Stimulated activated naive CD8-positive, alpha-beta T cell treated with anti-CD3 and anti-CD28 coated beads, Interleukin-15, Interleukin-2, amounts not matched to agents 100 ng/mL and 50 ng/mL, for 24 hours (primary cell): ENCODE data around the gene RICTOR.

Source experiments
- H3K27ac Mint-ChIP-seq: one replicate; pipeline ENCODE4 v1.8.0; 2021; ENCODE audit warnings: mild to moderate bottlenecking, mixed read lengths
- H3K27me3 Mint-ChIP-seq: one replicate; pipeline ENCODE4 v1.8.0; 2021; ENCODE audit warnings: mixed read lengths
- H3K36me3 Mint-ChIP-seq: one replicate; pipeline ENCODE4 v1.8.0; 2021; ENCODE audit warnings: low read depth, mixed read lengths
- H3K4me1 Mint-ChIP-seq: one replicate; pipeline ENCODE4 v1.8.0; 2021; ENCODE audit warnings: low read depth, mixed read lengths
- H3K4me3 Mint-ChIP-seq: one replicate; pipeline ENCODE4 v1.8.0; 2021; ENCODE audit warnings: mild to moderate bottlenecking, mixed read lengths
- H3K9me3 Mint-ChIP-seq: one replicate; pipeline ENCODE4 v1.8.0; 2021; ENCODE audit warnings: mixed read lengths

The RICTOR gene

GRCh38 chr5:38932854-38933408 is 141.3 kb downstream of the RICTOR start:
- no peaks in the 10 kb centered on the region for H3K4me1 Mint-ChIP-seq
- H3K27ac Mint-ChIP-seq = no peak overlapping the region
- H3K36me3 Mint-ChIP-seq = peaks cover 19% of the 10 kb centered on the region
- H3K4me3 Mint-ChIP-seq = no peak overlapping the region
- peaks cover 4% of the 10 kb centered on the region for H3K27me3 Mint-ChIP-seq
- no peaks in the 10 kb centered on the region for H3K9me3 Mint-ChIP-seq

GRCh38 chr5:38931731-38932130 is 142.5 kb downstream of the RICTOR start:
- Mint-ChIP-seq H3K4me1 (no peaks in the 10 kb centered on the region), H3K4me3 (no peak overlapping the region), H3K27ac (no peak overlapping the region), H3K36me3 (peaks cover 10% of the 10 kb centered on the region), H3K27me3 (peaks cover 8% of the 10 kb centered on the region), H3K9me3 (no peaks in the 10 kb centered on the region)

GRCh38 chr5:38929838-38930237 is 144.4 kb downstream of the RICTOR start:
- no peaks in the 10 kb centered on the region for H3K9me3 Mint-ChIP-seq
- peaks cover 21% of the 10 kb centered on the region for H3K27me3 Mint-ChIP-seq
- no peak overlapping the region for H3K4me3 Mint-ChIP-seq
- H3K4me1 Mint-ChIP-seq = no peaks in the 10 kb centered on the region
- no peak overlapping the region for H3K27ac Mint-ChIP-seq
- H3K36me3 Mint-ChIP-seq = no peaks in the 10 kb centered on the region

GRCh38 chr5:38927470-38927869 is 146.7 kb downstream of the RICTOR start:
- Mint-ChIP-seq H3K4me3 (no peak overlapping the region), H3K36me3 (no peaks in the 10 kb centered on the region), H3K4me1 (no peaks in the 10 kb centered on the region), H3K27me3 (peaks cover 34% of the 10 kb centered on the region), H3K27ac (no peak overlapping the region), H3K9me3 (no peaks in the 10 kb centered on the region)

- no peak overlapping the region for H3K27ac Mint-ChIP-seq
- no peak overlapping the region for H3K4me3 Mint-ChIP-seq
- H3K9me3 Mint-ChIP-seq = no peaks in the 10 kb centered on the region
- H3K36me3 Mint-ChIP-seq = no peaks in the 10 kb centered on the region
- H3K27me3 Mint-ChIP-seq = peaks cover 39% of the 10 kb centered on the region
- no peaks in the 10 kb centered on the region for H3K4me1 Mint-ChIP-seq
Measured at GRCh38 chr5:38926121-38926520, 148.1 kb downstream of the RICTOR start.

- no peak overlapping the region for H3K4me3 Mint-ChIP-seq
- no peaks in the 10 kb centered on the region for H3K4me1 Mint-ChIP-seq
- peaks cover 39% of the 10 kb centered on the region for H3K27me3 Mint-ChIP-seq
- H3K9me3 Mint-ChIP-seq = no peaks in the 10 kb centered on the region
- H3K27ac Mint-ChIP-seq = no peak overlapping the region
- H3K36me3 Mint-ChIP-seq = no peaks in the 10 kb centered on the region
Measured at GRCh38 chr5:38925154-38925925, 148.9 kb downstream of the RICTOR start.

- Mint-ChIP-seq H3K9me3 (no peaks in the 10 kb centered on the region), H3K4me3 (no peak overlapping the region), H3K4me1 (no peaks in the 10 kb centered on the region), H3K27ac (no peak overlapping the region), H3K27me3 (peaks cover 51% of the 10 kb centered on the region), H3K36me3 (no peaks in the 10 kb centered on the region)
Measured at GRCh38 chr5:38923661-38924451, 150.3 kb downstream of the RICTOR start.

- no peaks in the 10 kb centered on the region for H3K4me1 Mint-ChIP-seq
- no peak overlapping the region for H3K4me3 Mint-ChIP-seq
Measured at GRCh38 chr5:38922199-38922598, 152.0 kb downstream of the RICTOR start.

GRCh38 chr5:38921174-38921573 is 153.0 kb downstream of the RICTOR start:
- Mint-ChIP-seq H3K36me3 (no peaks in the 10 kb centered on the region), H3K9me3 (no peaks in the 10 kb centered on the region), H3K27ac (no peak overlapping the region), H3K27me3 (peaks cover 43% of the 10 kb centered on the region), H3K4me1 (no peaks in the 10 kb centered on the region), H3K4me3 (no peak overlapping the region)

More at GRCh38 chr5:38922199-38922598, 152.0 kb downstream of the RICTOR start:
- Mint-ChIP-seq H3K27me3 (peaks cover 49% of the 10 kb centered on the region), H3K9me3 (no peaks in the 10 kb centered on the region), H3K27ac (no peak overlapping the region), H3K36me3 (no peaks in the 10 kb centered on the region)

GRCh38 chr5:38916802-38917201 is 157.4 kb downstream of the RICTOR start:
- Mint-ChIP-seq H3K27me3 (peaks cover 24% of the 10 kb centered on the region), H3K4me1 (no peaks in the 10 kb centered on the region), H3K36me3 (no peaks in the 10 kb centered on the region), H3K9me3 (no peaks in the 10 kb centered on the region), H3K27ac (no peak overlapping the region), H3K4me3 (no peak overlapping the region)

GRCh38 chr5:38913714-38914113 is 160.5 kb downstream of the RICTOR start:
- no peaks in the 10 kb centered on the region for H3K4me1 Mint-ChIP-seq
- peaks cover 27% of the 10 kb centered on the region for H3K27me3 Mint-ChIP-seq
- H3K4me3 Mint-ChIP-seq = no peak overlapping the region
- no peaks in the 10 kb centered on the region for H3K36me3 Mint-ChIP-seq
- no peak overlapping the region for H3K27ac Mint-ChIP-seq
- H3K9me3 Mint-ChIP-seq = peaks cover 3% of the 10 kb centered on the region

- Mint-ChIP-seq H3K9me3 (peaks cover 4% of the 10 kb centered on the region), H3K4me3 (no peak overlapping the region), H3K27me3 (peaks cover 26% of the 10 kb centered on the region), H3K36me3 (no peaks in the 10 kb centered on the region), H3K4me1 (no peaks in the 10 kb centered on the region), H3K27ac (no peak overlapping the region)
Measured at GRCh38 chr5:38911933-38912332, 162.3 kb downstream of the RICTOR start.

- H3K27ac Mint-ChIP-seq = no peak overlapping the region
- H3K9me3 Mint-ChIP-seq = peaks cover 7% of the 10 kb centered on the region
- H3K4me3 Mint-ChIP-seq = no peak overlapping the region
- H3K36me3 Mint-ChIP-seq = no peaks in the 10 kb centered on the region
- H3K27me3 Mint-ChIP-seq = peaks cover 23% of the 10 kb centered on the region
- H3K4me1 Mint-ChIP-seq = no peaks in the 10 kb centered on the region
Measured at GRCh38 chr5:38906503-38906902, 167.7 kb downstream of the RICTOR start.

- H3K4me3 Mint-ChIP-seq = no peak overlapping the region
- no peaks in the 10 kb centered on the region for H3K36me3 Mint-ChIP-seq
- peaks cover 7% of the 10 kb centered on the region for H3K9me3 Mint-ChIP-seq
- H3K27me3 Mint-ChIP-seq = peaks cover 23% of the 10 kb centered on the region
- H3K27ac Mint-ChIP-seq = no peak overlapping the region
- no peaks in the 10 kb centered on the region for H3K4me1 Mint-ChIP-seq
Measured at GRCh38 chr5:38905516-38905915, 168.7 kb downstream of the RICTOR start.

- Mint-ChIP-seq H3K4me3 (no peak overlapping the region), H3K27ac (no peak overlapping the region), H3K36me3 (no peaks in the 10 kb centered on the region), H3K27me3 (peaks cover 8% of the 10 kb centered on the region), H3K9me3 (peaks cover 13% of the 10 kb centered on the region), H3K4me1 (no peaks in the 10 kb centered on the region)
Measured at GRCh38 chr5:38899936-38900335, 174.3 kb downstream of the RICTOR start.
